Astrocyte of the cerebellum (primary cell): ENCODE results near the gene DSN1.
A peak's percentile ranks its signal among the peaks of the same experiment; 100 is the strongest.

Experiments
- DNase-seq: peaks from one replicate; pipeline ENCODE4 v3.0.0-alpha.2; 2011; ENCODE audit warnings: low read depth
- H3K4me3 ChIP-seq: 2 replicates; pipeline ENCODE4 v1.5.1; 2011; ENCODE audit warnings: mild to moderate bottlenecking, low read depth, low read length, moderate library complexity
- CTCF ChIP-seq: IDR thresholded peaks from 2 replicates; pipeline ENCODE4 v1.5.1; 2012; ENCODE audit warnings: low read length, low read depth, moderate library complexity, mild to moderate bottlenecking; ENCODE audit errors: missing control alignments
- in situ Hi-C: cut with HindIII; loops from 2 replicates; pipeline ENCODE4 v1.10.0; 2017; ENCODE audit warnings: low sequenced_read_pairs

DSN1 gene

GRCh38 chr20:36818861-36819260, 45.3 kb upstream of the DSN1 start:
- no peak overlapping the region for H3K4me3 ChIP-seq
- in situ Hi-C loops = no loop called here
- no peak for DNase-seq
- TF ChIP-seq CTCF = no peak

- in situ Hi-C loops = no loop called here
- TF ChIP-seq CTCF = no peak
- no peak overlapping the region for H3K4me3 ChIP-seq
- no peak for DNase-seq
These were observed 44.6 kb upstream of the DSN1 start for GRCh38 chr20:36818185-36818584.

- in situ Hi-C loops = no loop called here
These were observed 43.9 kb upstream of the DSN1 start for GRCh38 chr20:36817496-36817895.

GRCh38 chr20:36815454-36816091, 42.0 kb upstream of the DSN1 start:
- no peak for TF ChIP-seq CTCF
- in situ Hi-C loops = no loop called here
- no peak overlapping the region for H3K4me3 ChIP-seq
- DNase-seq = no peak

More at GRCh38 chr20:36817496-36817895, 43.9 kb upstream of the DSN1 start:
- no peak overlapping the region for H3K4me3 ChIP-seq
- DNase-seq = no peak
- TF ChIP-seq CTCF = no peak

GRCh38 chr20:36812594-36813463, 39.3 kb upstream of the DSN1 start:
- no peak overlapping the region for H3K4me3 ChIP-seq
- DNase-seq = no peak
- in situ Hi-C loops = no loop called here
- TF ChIP-seq CTCF = no peak

GRCh38 chr20:36808317-36809257, 35.0 kb upstream of the DSN1 start:
- no peak for DNase-seq
- in situ Hi-C loops = loop anchor here (10.0 kb wide), 1 partner anchor 56 kb away; a partner anchor contains a TSS
- no peak overlapping the region for H3K4me3 ChIP-seq

More at GRCh38 chr20:36808317-36809257, 35.0 kb upstream of the DSN1 start:
- TF ChIP-seq CTCF = peak; percentile 78
